HT1080 (cell line): ENCODE measurements around the gene IRF2. TPM values are rescaled to one million over a fixed set of nuclear protein-coding genes. Genes with fewer than 3 reads are reported as not detected.
"Not testable (repeated sequence)": the region's sequence is repeated elsewhere in the genome, so short reads cannot be mapped to it uniquely, and the experiment has no call there.

ENCODE experiments used
- DNase-seq: peaks from one replicate; pipeline ENCODE4 v3.0.0-alpha.2; 2015; ENCODE audit warnings: low read depth
- small RNA-seq: library from RNA; depleted of rRNA; stranded (forward); fragments of <200 nt; gene quantifications from one replicate; pipeline ENCODE3, GENCODE V24; 2014
- total RNA-seq: library from RNA; depleted of rRNA; stranded (reverse); fragments of >200 nt; shearing (Covaris generic); gene quantifications from 2 replicates; pipeline ENCODE4 v1.2.3, GENCODE V29; 2014; rRNA removed

The IRF2 gene
- total RNA-seq, 1 experiment from 2014 or later = 22.8 TPM

DNA sequence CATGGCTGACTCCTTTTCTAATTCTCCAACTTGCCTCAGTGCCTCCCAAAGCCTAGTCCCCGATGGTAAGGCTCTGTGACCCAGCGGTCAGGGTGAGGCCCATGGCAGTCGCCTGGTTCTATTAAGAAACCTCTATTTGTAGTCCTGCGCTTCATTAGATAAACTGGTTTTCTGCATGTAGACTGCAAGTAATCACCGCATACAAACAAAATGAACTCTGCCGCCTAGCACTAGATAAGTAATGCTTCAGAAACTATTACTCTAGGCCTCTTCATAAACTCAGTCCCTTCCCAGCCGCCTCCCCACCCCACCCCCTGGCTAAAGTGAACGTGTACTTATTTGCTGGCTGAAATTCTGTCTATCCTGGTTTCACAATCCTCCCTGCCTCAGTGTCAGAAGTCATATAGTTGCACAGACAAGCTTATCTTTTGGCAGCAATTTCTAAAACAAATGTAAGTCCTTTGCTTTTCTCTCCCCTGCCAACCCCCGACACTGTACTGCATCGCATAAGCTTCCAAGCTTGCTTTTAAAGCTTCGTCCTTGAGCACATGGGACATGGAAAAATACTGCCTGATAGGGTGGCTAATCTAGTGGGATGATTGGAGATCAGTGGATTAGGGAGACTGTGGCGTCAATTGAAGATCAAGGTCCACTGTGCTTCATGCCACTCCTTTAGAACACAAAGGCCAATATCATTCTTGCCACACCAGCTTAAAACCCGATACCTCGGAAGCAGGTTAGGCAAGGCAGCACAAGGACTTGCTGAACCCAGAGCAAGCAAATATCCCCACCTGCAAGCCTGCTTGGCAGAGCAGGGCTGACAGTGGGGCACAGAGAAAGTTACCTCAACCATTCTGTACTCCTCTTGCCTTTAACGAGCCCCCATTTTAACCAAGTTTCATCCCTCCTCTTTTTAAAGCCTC is 125.8 kb downstream of the IRF2 start:
- no peak for DNase-seq

DNA sequence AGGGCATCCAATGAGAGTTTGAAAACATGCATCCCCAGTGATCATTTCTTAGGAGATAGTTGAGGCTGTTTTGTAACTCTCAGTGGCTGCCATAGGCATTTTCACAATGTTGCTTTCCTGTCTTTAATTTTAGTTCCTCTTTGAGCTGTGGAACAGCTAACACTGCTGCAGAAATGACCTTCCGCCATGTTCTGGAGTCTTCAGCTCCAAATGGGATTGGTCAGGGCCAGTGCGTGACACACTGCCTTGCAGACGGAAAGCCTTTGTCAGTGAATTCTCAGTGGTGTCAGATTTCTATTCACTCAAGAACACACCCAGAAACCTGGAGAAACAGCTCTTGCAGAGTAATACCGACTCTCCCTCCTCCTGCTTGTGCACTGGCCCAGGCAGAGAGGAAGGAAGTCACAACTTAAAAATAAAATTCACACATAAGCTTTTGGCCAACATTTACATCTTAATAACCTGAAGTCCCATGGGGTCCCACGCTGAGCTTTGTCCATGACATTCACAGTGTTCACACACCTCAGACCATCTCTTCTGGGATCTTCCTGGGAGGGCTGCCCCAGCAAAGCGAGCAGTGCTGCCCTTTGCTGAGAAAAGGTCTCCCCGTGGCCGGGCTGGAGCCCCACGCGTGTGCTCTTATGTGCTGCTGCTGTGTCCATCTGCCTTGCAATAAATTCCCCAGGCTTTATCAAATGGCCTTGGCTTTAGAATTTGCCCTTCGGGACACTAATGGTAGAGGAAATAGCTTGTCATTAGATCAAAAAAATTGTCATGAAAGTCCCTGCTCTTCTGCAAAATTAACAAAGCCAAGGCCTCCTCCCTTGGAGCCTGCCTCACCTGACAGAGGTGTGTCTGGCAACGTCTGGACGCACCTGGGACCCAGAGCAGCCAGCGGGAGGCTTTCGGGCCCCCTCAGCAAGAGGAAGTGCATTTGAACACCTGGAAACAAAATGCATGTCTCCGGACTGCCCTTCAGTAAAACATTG is 126.8 kb downstream of the IRF2 start:
- peak; percentile 43 for DNase-seq

DNA sequence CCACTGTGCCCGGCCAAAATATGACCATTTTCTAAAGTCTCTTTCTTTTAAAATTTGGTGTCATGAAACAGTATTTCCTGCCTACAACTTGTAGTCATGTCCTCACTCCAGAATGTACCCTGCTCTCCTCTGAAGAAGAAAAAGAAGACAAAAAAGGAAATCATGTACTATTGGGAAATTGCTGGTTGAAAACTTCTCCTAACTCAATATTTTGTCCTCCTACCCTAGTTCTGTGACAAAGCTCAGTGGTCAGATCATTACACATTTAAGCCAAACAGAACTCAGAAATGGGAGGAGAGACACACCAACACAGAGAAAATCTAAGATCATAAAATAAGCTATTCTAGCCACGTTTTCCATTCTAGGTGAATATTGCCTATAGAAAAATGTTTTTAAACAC is 127.7 kb downstream of the IRF2 start:
- no peak for DNase-seq

DNA sequence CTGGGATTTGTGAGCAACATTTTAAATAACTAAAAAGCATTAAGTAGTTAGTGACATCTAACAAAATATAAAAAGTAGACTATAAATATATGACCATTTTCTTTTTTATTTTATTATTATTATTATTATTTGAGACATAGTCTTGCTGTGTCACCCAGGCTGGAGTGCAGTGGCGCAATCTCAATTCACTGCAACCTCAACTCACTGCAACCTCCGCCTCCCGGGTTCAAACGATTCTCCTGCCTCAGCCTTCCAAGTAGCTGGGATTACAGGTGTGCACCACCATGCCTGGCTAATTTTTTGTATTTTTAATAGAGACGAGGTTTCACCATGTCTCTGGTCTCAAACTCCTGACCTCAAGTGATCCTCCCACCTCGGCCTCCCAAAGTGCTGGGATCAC is 128.1 kb downstream of the IRF2 start:
- not testable (repeated sequence) for DNase-seq

DNA sequence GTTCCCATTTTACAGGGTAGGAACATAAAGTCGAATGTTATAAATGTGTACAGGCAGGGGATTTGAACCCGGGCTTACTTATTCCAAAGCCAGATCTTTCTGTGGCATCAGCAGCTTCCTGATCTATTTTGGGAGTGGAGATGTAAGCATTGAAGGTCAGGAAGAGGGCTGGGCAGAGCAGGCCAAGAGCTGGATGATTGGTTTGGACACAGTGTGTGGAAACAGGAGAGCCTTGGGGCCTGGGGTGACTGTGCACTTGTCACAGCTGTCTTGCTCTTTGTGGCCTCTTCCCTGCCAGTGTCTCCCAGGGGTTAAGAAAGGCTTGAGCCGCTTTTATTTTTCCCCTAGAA is 128.8 kb downstream of the IRF2 start:
- no peak for DNase-seq

DNA sequence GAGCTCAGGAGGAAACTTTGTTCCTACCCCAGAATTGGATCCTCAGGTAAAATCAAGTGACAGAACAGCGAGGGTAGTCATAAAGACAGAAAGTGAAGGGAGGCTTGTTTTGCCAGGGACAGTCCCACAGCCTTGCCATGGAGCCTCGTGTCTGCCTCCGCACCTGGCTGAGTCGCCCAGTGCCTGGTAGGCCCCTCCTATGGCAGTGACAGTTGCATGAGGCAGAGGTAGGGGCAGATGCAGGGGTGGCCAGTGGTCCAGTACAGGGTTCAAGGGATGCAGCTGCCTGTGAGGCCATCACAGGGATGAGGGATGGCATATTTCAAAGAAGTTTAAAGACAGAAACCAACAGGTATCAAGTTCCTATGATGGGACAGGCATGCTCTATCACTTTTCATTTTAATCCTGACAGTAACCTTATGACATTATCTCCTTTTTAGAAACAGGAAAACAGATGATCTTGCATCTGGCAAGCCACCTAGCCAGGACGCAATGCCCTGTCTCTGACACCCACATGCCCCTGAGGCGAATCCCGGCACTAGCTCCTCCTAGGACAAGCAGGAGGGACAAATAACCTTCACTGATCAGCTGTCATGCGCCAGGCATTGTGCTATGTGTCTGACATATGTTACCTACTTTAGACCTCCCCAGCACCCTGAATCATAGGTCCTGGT is 129.3 kb downstream of the IRF2 start:
- DNase-seq = no peak

DNA sequence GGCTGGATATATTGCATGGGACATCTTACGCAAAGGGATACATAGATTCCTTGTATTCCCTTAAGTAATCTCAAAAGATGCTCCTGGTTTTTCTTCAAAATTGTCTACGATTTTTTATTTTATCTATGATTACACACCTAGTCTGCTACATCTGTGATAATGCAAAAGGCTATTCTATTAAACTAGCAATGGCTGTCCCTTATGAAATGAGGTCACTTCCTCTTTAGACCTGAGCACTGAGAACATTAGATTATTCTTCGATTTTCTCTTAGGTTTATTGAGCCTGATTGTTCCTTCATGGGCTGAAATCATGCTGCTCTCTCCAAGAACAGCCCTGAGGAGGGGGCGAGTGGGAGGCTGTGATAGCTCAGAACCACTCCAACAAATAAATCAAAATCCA is 129.9 kb downstream of the IRF2 start:
- DNase-seq = no peak

DNA sequence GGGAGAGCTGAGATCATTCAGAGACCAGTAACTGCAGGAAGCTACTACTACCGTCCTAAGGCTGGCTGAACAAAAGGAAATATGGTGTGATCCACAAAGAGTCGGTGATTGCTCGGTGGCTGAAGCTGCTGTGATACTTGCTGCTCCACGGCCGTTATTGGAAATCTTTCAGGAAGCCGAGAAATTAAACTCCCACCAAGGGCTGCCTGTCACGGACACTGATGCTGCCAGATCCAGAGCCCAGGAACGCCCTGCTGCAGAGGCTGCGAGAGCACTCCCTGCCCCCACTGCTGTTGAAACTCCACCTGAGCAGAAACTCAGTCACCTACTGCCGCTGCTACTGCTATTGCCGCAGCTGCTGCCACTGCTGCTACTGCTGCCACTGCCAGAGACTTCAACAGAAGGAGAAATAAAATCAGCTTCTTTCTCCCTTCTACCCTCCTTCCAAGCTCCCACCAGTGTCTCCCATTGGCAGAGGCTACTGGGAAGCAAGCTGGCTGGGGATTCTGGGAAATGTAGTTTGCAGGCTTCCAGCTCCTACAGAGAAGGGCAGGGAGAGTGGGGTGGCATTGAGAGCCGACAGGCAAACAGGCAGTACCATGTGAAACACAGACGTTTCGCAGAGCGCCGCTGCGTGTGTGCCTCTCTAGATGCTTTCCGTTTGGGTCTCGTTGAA is 130.7 kb downstream of the IRF2 start:
- peak; percentile 82 for DNase-seq

DNA sequence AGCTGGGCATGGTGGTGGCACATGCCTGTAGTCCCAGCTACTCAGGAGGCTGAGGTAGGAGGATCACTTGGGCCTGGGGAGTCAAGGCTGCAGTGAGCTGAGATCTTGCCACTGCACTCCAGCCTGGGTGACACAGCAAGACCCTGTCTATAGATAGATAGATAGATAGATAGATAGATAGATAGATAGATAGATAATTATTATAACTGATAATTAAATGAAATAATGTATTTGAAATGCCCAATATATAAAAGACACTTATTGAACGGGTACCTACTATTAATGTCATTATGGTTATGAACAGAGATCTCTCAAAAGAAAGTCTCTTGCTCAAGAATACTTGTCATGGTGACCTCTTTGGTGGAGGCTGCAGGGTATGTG is 131.5 kb downstream of the IRF2 start:
- DNase-seq = not testable (repeated sequence)

DNA sequence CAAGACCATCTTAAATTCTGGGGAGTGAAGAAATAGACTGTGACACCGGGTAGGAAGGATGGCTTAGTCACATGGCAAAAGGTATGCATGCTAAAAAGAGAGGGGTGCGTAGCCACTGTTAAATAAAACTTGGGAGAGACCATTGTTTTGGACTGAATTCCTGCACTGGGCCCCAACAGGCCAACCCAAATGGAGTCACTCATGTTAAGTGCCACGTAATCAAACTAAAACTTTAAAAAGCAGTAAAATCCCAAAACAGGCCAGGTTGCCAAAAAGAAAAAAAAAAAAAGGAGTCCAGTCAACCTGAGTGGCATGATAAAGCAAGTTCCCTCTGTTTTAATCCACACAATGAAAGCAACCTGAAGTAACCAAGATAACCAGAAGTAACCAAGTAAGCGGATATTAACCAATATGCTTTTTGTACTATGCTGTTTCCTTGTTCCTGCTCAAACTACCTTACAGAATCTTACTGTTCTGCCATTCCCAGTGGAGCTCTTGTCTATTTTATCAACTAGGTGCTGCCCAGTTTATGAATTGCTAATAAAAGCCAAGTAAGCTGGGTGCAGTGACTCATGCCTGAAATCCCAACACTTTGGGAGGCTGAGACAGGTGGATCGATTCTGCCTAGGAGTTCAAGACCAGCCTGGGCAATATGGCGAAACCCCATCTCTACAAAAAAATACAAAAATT is 132.0 kb downstream of the IRF2 start:
- DNase-seq = no peak

DNA sequence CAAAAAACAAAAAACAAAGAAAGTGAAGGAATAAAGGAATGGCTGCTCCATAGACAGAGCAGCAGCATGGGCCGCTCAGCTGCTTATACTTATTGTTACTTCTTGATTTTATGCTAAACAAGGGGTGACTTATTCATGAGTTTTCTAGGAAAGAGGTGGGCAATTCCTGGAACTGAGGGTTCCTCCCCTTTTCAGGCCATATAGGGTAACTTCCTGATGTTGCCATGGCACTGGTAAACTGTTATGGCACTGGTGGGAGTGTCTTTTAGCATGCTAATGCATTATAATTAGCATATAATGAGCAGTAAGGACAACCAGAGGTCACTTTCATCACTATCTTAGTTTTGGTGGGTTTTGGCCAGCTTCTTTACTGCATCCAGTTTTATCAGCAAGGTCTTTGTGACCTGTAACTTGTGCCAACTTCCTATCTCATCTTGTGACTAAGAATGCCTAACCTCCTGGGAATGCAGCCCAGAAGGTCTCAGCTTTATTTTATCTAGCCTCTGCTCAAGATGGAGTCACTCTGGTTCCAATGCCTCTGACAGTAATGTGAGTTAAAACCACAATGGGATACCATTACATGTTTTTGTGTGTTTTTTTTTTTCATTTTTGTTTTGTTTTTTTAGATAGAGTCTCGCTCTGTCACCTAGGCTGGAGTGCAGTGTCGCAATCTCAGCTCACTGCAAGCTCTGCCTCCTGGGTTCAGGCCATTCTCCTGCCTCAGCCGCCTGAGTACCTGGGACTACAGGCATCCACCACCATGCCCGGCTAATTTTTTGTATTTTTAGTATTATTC is 134.8 kb downstream of the IRF2 start:
- DNase-seq = peak; percentile 56

DNA sequence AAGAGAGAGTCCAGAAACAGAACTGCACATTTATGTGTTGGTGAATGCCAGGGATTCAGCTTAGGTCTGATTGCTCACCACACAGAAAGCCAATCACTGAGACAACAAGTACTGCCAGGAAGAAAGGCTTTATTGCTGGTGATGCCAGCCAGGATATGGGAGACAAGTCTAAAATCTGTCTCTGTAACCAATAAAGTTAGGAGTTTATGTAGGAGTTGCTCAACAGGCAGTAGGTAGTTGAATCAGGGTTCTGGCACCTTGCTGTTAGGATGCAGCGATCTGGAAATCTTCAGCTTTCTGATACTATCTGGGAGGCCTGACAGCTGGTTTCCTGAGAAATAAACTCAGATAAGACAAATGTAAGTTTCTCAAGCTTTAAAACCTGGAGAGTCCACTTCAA is 136.4 kb downstream of the IRF2 start:
- DNase-seq = no peak

Small RNAs within 50 kb of the gene (small RNA-seq; reads per million reads assigned to genes)
- gene RF00152 = not detected

Other genes starting within 250 kb of the IRF2 start
- 32.1 and 34.0 TPM in 2 replicates for gene CASP3, start 174.9 kb upstream of the IRF2 start, total RNA-seq
- 23.1 and 26.1 TPM in 2 replicates for gene PRIMPOL, start 175.2 kb upstream of the IRF2 start, total RNA-seq